Measurements from ENCODE around the gene CFAP221.

Gene CFAP221

DNA sequence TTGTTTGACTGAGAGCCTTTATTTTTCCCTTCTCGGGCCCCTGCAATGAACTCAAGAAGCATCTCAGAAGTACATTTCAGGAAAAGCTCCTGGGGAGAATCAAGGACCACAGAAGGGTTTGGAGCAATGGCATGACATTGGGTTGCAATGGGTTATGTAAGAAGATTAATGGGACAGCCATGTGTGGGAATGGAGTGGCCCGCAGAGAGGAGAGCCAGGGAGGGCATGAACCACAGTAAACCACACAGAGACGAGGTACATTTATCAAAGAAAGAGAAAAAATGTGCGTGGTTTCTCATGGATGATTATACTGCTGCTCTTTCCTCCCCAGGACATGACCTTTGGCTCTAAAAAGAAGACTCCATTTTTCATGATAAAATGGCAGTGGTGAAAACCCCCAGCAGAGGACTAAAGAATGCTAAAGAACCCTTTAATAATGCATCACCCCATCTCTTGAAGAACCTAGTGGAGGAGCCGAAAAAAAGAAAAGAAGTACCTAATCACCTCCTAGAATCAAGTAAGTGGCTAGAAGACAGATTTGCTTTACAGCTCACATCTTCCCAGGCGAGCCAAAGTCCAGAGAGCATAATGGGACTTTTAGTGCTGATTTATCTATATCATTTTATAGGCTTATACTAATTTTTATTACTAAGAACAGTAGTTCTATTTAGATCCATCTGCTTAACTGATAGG is 1.7 kb downstream of the CFAP221 start:
- no peak for TF ChIP-seq JUND (IDR thresholded peaks at IDR 0.05; ENCODE audit: low read depth)
- in situ Hi-C loops (cut with HindIII; ENCODE audit: low pct_unique_long_range_greater_than_20kb, low sequenced_read_pairs) = no loop called here
- DNase-seq (ENCODE audit: low read depth in 1 of 2, low spot score in 1 of 2) = no peak

- no peak for TF ChIP-seq JUND (IDR thresholded peaks at IDR 0.05; ENCODE audit: low read depth)
- in situ Hi-C loops (cut with HindIII; ENCODE audit: low pct_unique_long_range_greater_than_20kb, low sequenced_read_pairs) = no loop called here
- no peak for DNase-seq (ENCODE audit: low read depth in 1 of 2, low spot score in 1 of 2)
Measured at GRCh38 chr2:119546447-119546767, 2.2 kb downstream of the CFAP221 start.

- in situ Hi-C loops (cut with HindIII; ENCODE audit: low pct_unique_long_range_greater_than_20kb, low sequenced_read_pairs) = no loop called here
- no peak for DNase-seq (ENCODE audit: low read depth in 1 of 2, low spot score in 1 of 2)
- TF ChIP-seq JUND (IDR thresholded peaks at IDR 0.05; ENCODE audit: low read depth) = no peak
Measured at GRCh38 chr2:119548516-119549120, 4.4 kb downstream of the CFAP221 start.

DNA sequence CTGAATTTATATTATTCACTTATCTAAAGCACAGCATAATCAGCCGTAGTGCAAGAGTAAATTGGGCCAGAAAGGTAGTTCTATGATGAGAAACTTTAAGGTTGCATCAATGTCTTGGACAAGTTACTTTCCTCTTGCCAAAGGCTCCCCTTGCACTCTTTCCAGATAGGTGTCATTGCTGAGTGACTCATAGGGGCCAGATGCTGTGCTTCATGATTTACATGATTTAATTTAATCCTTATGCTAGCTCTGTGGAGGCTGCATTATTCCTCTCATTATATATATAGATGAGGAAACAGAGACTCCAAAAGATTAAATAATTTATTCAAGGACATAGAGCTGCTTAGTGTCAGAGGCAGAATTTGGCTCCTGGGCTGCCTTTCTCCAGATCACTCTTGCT is 5.0 kb downstream of the CFAP221 start:
- no peak for TF ChIP-seq JUND (IDR thresholded peaks at IDR 0.05; ENCODE audit: low read depth)
- in situ Hi-C loops (cut with HindIII; ENCODE audit: low pct_unique_long_range_greater_than_20kb, low sequenced_read_pairs) = no loop called here
- no peak for DNase-seq (ENCODE audit: low read depth in 1 of 2, low spot score in 1 of 2)

GRCh38 chr2:119550346-119550745 is 6.1 kb downstream of the CFAP221 start:
- in situ Hi-C loops (cut with HindIII; ENCODE audit: low pct_unique_long_range_greater_than_20kb, low sequenced_read_pairs) = no loop called here
- no peak for DNase-seq (ENCODE audit: low read depth in 1 of 2, low spot score in 1 of 2)
- TF ChIP-seq JUND (IDR thresholded peaks at IDR 0.05; ENCODE audit: low read depth) = no peak

GRCh38 chr2:119550856-119551255 is 6.6 kb downstream of the CFAP221 start:
- TF ChIP-seq JUND (IDR thresholded peaks at IDR 0.05; ENCODE audit: low read depth) = no peak
- in situ Hi-C loops (cut with HindIII; ENCODE audit: low pct_unique_long_range_greater_than_20kb, low sequenced_read_pairs) = no loop called here

GRCh38 chr2:119552902-119553301 is 8.7 kb downstream of the CFAP221 start:
- no peak for DNase-seq (ENCODE audit: low read depth in 1 of 2, low spot score in 1 of 2)
- TF ChIP-seq JUND (IDR thresholded peaks at IDR 0.05; ENCODE audit: low read depth) = no peak
- in situ Hi-C loops (cut with HindIII; ENCODE audit: low pct_unique_long_range_greater_than_20kb, low sequenced_read_pairs) = no loop called here

More at GRCh38 chr2:119550856-119551255, 6.6 kb downstream of the CFAP221 start:
- no peak for DNase-seq (ENCODE audit: low read depth in 1 of 2, low spot score in 1 of 2)

DNA sequence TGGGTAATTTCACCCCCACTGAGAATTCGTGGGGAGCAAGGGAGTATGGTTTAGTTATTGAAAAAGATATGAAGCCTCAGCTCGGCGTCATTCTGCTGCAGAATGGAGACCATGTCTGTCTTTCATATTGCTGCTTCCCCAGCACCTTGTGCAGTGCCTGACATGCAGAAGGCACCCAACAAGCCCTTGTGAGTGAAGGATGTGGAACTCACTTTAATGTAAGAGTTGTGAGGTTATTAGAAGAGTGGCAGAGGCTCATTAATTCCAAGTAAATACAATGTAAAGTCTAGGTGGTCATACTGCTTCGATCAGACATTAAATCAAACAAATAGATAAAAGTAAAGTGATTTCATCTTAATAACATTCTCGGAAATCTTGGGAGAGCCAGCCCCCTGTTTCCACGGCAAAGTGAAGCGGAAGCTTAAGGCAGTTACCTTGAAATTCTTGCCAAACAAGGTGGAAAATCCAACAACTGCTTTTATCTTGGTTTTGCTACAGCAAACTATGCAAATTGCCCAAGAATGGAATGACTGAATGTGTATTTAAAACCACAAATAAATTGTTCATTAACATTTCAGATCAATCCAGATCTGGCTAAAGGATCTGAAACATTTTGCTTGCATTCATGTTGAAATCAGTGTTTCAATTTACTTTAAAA is 9.6 kb downstream of the CFAP221 start:
- DNase-seq (ENCODE audit: low read depth in 1 of 2, low spot score in 1 of 2) = peak in 1 of 2 experiments; percentile 4
- in situ Hi-C loops (cut with HindIII; ENCODE audit: low pct_unique_long_range_greater_than_20kb, low sequenced_read_pairs) = no loop called here

GRCh38 chr2:119565481-119565880 is 21.2 kb downstream of the CFAP221 start:
- no peak for DNase-seq (ENCODE audit: low read depth in 1 of 2, low spot score in 1 of 2)
- in situ Hi-C loops (cut with HindIII; ENCODE audit: low pct_unique_long_range_greater_than_20kb, low sequenced_read_pairs) = no loop called here
- no peak for TF ChIP-seq JUND (IDR thresholded peaks at IDR 0.05; ENCODE audit: low read depth)

More for the DNA sequence above, 9.6 kb downstream of the CFAP221 start:
- 0 out of 2 replicates have a peak, but pooled peaks have one; percentile 29 for TF ChIP-seq JUND (IDR thresholded peaks at IDR 0.05; ENCODE audit: low read depth)

GRCh38 chr2:119567292-119567691 is 23.0 kb downstream of the CFAP221 start:
- in situ Hi-C loops (cut with HindIII; ENCODE audit: low pct_unique_long_range_greater_than_20kb, low sequenced_read_pairs) = no loop called here
- no peak for DNase-seq (ENCODE audit: low read depth in 1 of 2, low spot score in 1 of 2)
- no peak for TF ChIP-seq JUND (IDR thresholded peaks at IDR 0.05; ENCODE audit: low read depth)

DNA sequence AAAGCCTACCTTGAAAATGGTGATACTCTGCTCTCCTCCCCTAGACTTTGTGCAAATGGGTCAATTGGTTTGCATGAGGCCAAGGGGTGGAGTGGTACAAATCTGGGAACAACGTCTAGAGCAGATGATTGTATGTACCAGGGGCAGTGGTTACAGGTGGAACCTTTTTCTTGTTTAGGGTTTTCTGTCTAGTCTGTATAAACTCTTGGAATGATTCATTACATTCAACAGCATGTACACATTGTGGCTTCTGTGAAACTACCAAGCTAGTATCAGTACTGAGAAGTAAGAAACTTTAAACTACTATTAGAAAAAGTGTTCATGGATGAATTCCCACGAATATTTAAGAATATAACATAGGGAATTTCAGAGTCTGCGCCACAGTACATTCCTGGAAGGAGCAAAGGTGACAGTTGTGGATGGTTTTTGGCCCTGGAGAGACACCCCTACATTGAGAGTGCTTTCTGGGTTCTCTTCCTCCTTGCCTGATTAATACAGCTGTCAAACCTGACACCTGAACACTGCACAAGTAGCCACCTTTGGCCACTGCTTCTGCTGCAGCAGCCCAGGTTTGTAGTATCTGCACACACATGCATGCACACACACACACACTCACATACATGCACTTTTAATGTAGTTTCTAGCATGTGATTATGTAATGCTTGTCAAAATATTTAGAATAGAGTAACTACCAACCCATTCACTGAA is 30.0 kb downstream of the CFAP221 start:
- no peak for TF ChIP-seq JUND (IDR thresholded peaks at IDR 0.05; ENCODE audit: low read depth)
- DNase-seq (ENCODE audit: low read depth in 1 of 2, low spot score in 1 of 2) = no peak
- in situ Hi-C loops (cut with HindIII; ENCODE audit: low pct_unique_long_range_greater_than_20kb, low sequenced_read_pairs) = no loop called here

GRCh38 chr2:119574864-119575263 is 30.6 kb downstream of the CFAP221 start:
- in situ Hi-C loops (cut with HindIII; ENCODE audit: low pct_unique_long_range_greater_than_20kb, low sequenced_read_pairs) = no loop called here
- no peak for TF ChIP-seq JUND (IDR thresholded peaks at IDR 0.05; ENCODE audit: low read depth)
- DNase-seq (ENCODE audit: low read depth in 1 of 2, low spot score in 1 of 2) = no peak

DNA sequence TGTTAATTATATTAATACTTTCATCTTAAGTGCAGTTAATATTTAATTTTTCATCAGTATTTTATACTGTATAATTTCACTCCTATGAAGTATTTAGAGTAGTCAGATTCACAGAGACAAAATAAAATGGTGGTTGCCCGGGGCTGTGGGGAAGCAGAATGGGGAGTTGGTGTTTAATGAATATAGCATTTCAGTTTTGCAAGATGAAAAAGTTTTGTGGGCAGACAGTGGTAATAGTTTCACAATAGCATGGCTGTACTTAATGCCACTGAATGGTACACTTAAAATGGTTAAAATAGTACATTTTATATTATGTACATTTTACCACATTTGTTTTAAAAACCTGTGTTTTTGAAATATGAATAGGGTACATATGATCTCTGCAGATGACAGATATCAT is 31.2 kb downstream of the CFAP221 start:
- in situ Hi-C loops (cut with HindIII; ENCODE audit: low pct_unique_long_range_greater_than_20kb, low sequenced_read_pairs) = no loop called here
- no peak for DNase-seq (ENCODE audit: low read depth in 1 of 2, low spot score in 1 of 2)

More for the DNA sequence above, 31.2 kb downstream of the CFAP221 start:
- no peak for TF ChIP-seq JUND (IDR thresholded peaks at IDR 0.05; ENCODE audit: low read depth)

Data from T47D (cell line).